Ascending aorta (tissue), 2 donors: ENCODE results near the gene PTGR2. TPM values are rescaled to one million over a fixed set of nuclear protein-coding genes. Genes with fewer than 3 reads are reported as not detected.

ENCODE experiments used
- DNase-seq, 2 donors: peaks; one replicate each; pipeline ENCODE4 v3.0.0-alpha.2; 2019; ENCODE audit warnings: low spot score in 2 of 2
- H3K27ac ChIP-seq, 2 donors: fragments of 200-600 bp; sonication (generic); one replicate each; pipeline ENCODE4 v1.5.1; 2016 to 2017; ENCODE audit warnings: mild to moderate bottlenecking in 1 of 2
- H3K27me3 ChIP-seq: fragments of 200-600 bp; sonication (generic); one replicate; pipeline ENCODE4 v1.5.1; 2017
- H3K36me3 ChIP-seq, 2 donors: fragments of 200-600 bp; sonication (generic); one replicate each; pipeline ENCODE4 v1.5.1; 2016
- H3K4me1 ChIP-seq, 2 donors: fragments of 200-600 bp; sonication (generic); one replicate each; pipeline ENCODE4 v1.5.1; 2016 to 2017; ENCODE audit warnings: mild to moderate bottlenecking in 1 of 2
- H3K4me3 ChIP-seq, 2 donors: fragments of 200-600 bp; sonication (generic); one replicate each; pipeline ENCODE4 v1.5.1; 2016 to 2017; ENCODE audit warnings: mild to moderate bottlenecking in 1 of 2
- H3K9me3 ChIP-seq, 2 donors: fragments of 200-600 bp; sonication (generic); one replicate each; pipeline ENCODE4 v1.5.1; 2016
- CTCF ChIP-seq, 3 experiments: fragments of 200-600 bp in 2 of 3; fragments of 450-650 bp in 1 of 3; sonication (generic) in 2 of 3; IDR thresholded peaks; one replicate each; pipeline ENCODE4 v1.5.1; 2016 to 2019; ENCODE audit warnings: antibody characterized with exemption in 3 of 3, mild to moderate bottlenecking in 1 of 3, moderate library complexity in 1 of 3
- intact Hi-C: fragments of 100-400 bp; cut with DNase I; formaldehyde crosslinking; loops from one replicate; pipeline ENCODE4 v1.15.1; 2023
- total RNA-seq: library from RNA; depleted of rRNA; stranded (reverse); fragments of >200 nt; gene quantifications from one replicate; pipeline ENCODE4 v1.1.0, GENCODE V29; 2016

Gene PTGR2
- 2.3 TPM for total RNA-seq

DNA sequence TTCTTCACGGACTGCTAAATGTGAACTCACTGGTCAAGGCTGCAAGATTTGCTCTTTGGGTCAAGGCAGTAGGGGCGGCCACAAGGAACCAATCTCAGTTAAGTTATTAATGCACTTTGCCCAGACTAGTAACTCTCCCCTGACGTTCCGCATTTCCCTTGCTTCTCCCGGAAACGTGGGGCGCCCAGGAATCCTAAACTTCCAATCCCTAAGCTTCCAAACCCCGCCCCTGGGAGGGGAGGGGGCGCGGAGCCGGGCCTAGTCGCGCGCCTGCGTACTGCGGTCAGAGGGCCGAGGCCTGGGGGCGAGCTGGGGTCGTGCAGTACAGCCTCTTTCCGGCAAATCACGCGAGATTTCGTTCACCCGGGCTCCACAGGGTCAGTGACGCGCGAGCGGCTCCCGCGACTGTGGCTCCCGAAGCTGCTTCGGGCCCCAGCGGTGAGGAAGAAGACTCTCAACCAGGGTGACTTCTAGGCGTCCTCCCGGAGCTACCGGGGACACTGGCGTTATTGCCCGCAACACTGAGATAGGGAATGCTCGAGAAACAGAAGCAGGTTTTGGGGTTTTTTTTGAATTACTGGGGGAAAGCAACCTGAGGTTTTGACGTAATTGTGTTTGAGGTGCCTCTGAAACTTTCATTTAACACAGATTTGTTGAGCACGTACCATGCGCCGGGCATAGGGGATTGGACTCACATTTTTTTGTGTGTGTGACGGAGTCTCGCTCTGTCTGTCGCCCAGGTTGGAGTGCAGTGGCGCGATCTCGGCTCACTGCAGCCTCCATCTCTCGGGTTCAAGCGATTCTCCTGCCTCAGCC is at the start of gene PTGR2:
Gene PTGR2, plus strand, starts transcription at position 265 of the 816 bp plus-strand sequence. CDS start 7,032 bp downstream, outside the sequence.
- Histone ChIP-seq H3K9me3 (no peaks in the 10 kb centered on the region), H3K27me3 (no peaks in the 10 kb centered on the region), H3K4me1 (peaks cover 0 to 7% of the 10 kb centered on the region in 2 donors), H3K36me3 (no peaks in the 10 kb centered on the region), H3K27ac (peak within 1 kb of the TSS; percentile 80 to 86), H3K4me3 (peak within 1 kb of the TSS; percentile 59 to 62)
- DNase-seq = peak; percentile 84 to 98
- intact Hi-C loops = loop anchor here (1.0 to 2.0 kb wide), 4 partner anchors 17 to 127 kb away; partner anchors contain the start of gene ZNF410
- peak in 2 of 3 experiments; percentile 9 to 26 for TF ChIP-seq CTCF (IDR thresholded peaks at IDR 0.05)

- no peaks in the 10 kb centered on the region for H3K27me3 ChIP-seq
- peaks cover 0 to 2% of the 10 kb centered on the region in 2 donors for H3K36me3 ChIP-seq
- H3K27ac ChIP-seq = no peak overlapping the region
- no peak for DNase-seq
- intact Hi-C loops = no loop called here
- no peaks in the 10 kb centered on the region for H3K4me1 ChIP-seq
- H3K9me3 ChIP-seq = no peaks in the 10 kb centered on the region
- TF ChIP-seq CTCF (IDR thresholded peaks at IDR 0.05) = no peak
- no peak overlapping the region for H3K4me3 ChIP-seq
Measured at GRCh38 chr14:73802431-73803188, 49.0 kb upstream of the PTGR2 start.

GRCh38 chr14:73804636-73805035 is 47.0 kb upstream of the PTGR2 start:
- TF ChIP-seq CTCF (IDR thresholded peaks at IDR 0.05) = no peak
- H3K27ac ChIP-seq = no peak overlapping the region
- DNase-seq = no peak
- no peaks in the 10 kb centered on the region for H3K27me3 ChIP-seq
- no peaks in the 10 kb centered on the region for H3K4me1 ChIP-seq
- intact Hi-C loops = no loop called here
- peaks cover 0 to 2% of the 10 kb centered on the region in 2 donors for H3K36me3 ChIP-seq
- no peak overlapping the region for H3K4me3 ChIP-seq
- H3K9me3 ChIP-seq = no peaks in the 10 kb centered on the region

DNA sequence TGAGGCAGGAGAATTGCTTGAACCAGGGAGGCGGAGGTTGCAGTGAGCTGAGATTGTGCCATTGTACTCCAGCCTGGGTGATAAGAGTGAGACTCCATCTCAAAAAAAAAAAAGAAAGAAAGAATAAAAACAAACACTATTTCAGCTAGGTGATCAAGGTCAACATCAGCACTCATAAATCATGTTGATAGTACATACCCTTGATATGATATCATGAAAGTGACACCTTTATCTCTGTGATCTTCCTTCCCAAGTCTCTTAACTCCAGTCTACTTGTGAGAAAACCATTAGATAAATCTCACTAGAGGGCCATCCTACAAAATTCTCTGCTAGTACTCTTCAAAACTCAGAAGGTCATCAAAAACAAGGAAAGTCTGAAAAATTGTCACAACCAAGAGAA is 44.2 kb upstream of the PTGR2 start:
- Histone ChIP-seq H3K36me3 (peaks cover 0 to 2% of the 10 kb centered on the region in 2 donors), H3K4me3 (no peak overlapping the region), H3K27me3 (no peaks in the 10 kb centered on the region), H3K4me1 (no peaks in the 10 kb centered on the region), H3K9me3 (no peaks in the 10 kb centered on the region), H3K27ac (no peak overlapping the region)
- DNase-seq = no peak
- intact Hi-C loops = no loop called here
- TF ChIP-seq CTCF (IDR thresholded peaks at IDR 0.05) = no peak

- Histone ChIP-seq H3K4me3 (no peak overlapping the region), H3K4me1 (no peaks in the 10 kb centered on the region), H3K9me3 (no peaks in the 10 kb centered on the region), H3K36me3 (no peaks in the 10 kb centered on the region), H3K27ac (no peak overlapping the region), H3K27me3 (no peaks in the 10 kb centered on the region)
- no peak for TF ChIP-seq CTCF (IDR thresholded peaks at IDR 0.05)
- DNase-seq = no peak
- intact Hi-C loops = no loop called here
Measured at GRCh38 chr14:73809391-73809790, 42.2 kb upstream of the PTGR2 start.
